ENCODE measurements around the gene MEGF11. TPM values are rescaled to one million over a fixed set of nuclear protein-coding genes. Genes with fewer than 3 reads are reported as not detected.

Gene MEGF11
- total RNA-seq, 1 experiment from 2014 or later = not detected

DNA sequence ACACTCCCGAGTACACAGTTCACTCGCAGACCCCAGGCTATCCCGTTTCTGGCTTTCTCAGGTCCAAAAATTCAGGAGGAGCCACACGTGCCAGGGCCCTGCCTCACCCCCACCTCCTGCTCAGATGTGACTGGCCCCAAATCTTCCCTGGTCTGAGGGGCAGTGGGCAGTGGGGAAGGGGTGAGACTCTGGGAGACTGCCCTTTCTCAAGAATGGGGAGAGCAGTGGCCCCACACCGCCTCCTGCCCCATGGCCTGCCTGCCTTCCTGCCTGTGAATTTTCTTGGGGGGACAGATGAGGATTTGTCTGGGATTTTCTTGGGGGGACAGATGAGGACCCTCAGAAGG, 174.6 kb downstream of the MEGF11 start:
- Histone ChIP-seq H3K4me2 (ENCODE audit: low read length) (no peak overlapping the region), H3K27me3 (ENCODE audit: low read length) (no peaks in the 10 kb centered on the region), H2AFZ (ENCODE audit: low read length) (no peak overlapping the region), H3K4me1 (ENCODE audit: insufficient read depth, low read length) (no peaks in the 10 kb centered on the region), H3K4me3 (ENCODE audit: low read length) (no peak overlapping the region), H3K27ac (ENCODE audit: low read length) (no peak overlapping the region), H3K9me3 (ENCODE audit: low read length) (no peaks in the 10 kb centered on the region), H3K9ac (ENCODE audit: low read length) (no peak overlapping the region), H3F3A (ENCODE audit: low read length, unreplicated experiment) (no peaks in the 10 kb centered on the region), H3K9me2 (replicated peaks; ENCODE audit: low read length) (no peaks in the 10 kb centered on the region), H3K79me2 (ENCODE audit: low read length) (no peaks in the 10 kb centered on the region), H3K36me3 (ENCODE audit: low read depth, low read length) (no peaks in the 10 kb centered on the region), H4K20me1 (ENCODE audit: low read length) (no peaks in the 10 kb centered on the region)
- CTCF ChIA-PET = no interaction called here
- ATAC-seq (no peak), DNase-seq (no peak)
- POLR2A ChIA-PET (ENCODE audit: unreplicated experiment) = no interaction called here
- TF ChIP-seq, protein P1, sequence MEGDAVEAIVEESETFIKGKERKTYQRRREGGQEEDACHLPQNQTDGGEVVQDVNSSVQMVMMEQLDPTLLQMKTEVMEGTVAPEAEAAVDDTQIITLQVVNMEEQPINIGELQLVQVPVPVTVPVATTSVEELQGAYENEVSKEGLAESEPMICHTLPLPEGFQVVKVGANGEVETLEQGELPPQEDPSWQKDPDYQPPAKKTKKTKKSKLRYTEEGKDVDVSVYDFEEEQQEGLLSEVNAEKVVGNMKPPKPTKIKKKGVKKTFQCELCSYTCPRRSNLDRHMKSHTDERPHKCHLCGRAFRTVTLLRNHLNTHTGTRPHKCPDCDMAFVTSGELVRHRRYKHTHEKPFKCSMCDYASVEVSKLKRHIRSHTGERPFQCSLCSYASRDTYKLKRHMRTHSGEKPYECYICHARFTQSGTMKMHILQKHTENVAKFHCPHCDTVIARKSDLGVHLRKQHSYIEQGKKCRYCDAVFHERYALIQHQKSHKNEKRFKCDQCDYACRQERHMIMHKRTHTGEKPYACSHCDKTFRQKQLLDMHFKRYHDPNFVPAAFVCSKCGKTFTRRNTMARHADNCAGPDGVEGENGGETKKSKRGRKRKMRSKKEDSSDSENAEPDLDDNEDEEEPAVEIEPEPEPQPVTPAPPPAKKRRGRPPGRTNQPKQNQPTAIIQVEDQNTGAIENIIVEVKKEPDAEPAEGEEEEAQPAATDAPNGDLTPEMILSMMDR (conservative IDR thresholded peaks at IDR 0.05; ENCODE audit: low read depth, low read length) = no peak
- TF ChIP-seq EZH2phosphoT487 (IDR thresholded peaks at IDR 0.05; ENCODE audit: borderline replicate concordance, low read length) (no peak), EZH2 (IDR thresholded peaks at IDR 0.05; ENCODE audit: low read length, unreplicated experiment) (no peak)
- no TSS peak for BruUV-seq (replicated peaks)
- intact Hi-C loops (cut with micrococcal nuclease) = no loop called here

GRCh38 chr15:66078196-66078928, 175.2 kb downstream of the MEGF11 start:
- H3K27ac ChIP-seq (ENCODE audit: low read length) = no peak overlapping the region
- H2AFZ ChIP-seq (ENCODE audit: low read length) = no peak overlapping the region
- ChIA-PET POLR2A (ENCODE audit: unreplicated experiment) (no interaction called here), CTCF (no interaction called here)
- no peaks in the 10 kb centered on the region for H3K9me2 ChIP-seq (replicated peaks; ENCODE audit: low read length)
- no peaks in the 10 kb centered on the region for H3K4me1 ChIP-seq (ENCODE audit: insufficient read depth, low read length)
- BruUV-seq (replicated peaks) = no TSS peak
- no peak for ATAC-seq
- TF ChIP-seq, protein P1 (conservative IDR thresholded peaks at IDR 0.05; ENCODE audit: low read depth, low read length) = no peak
- TF ChIP-seq EZH2phosphoT487 (IDR thresholded peaks at IDR 0.05; ENCODE audit: borderline replicate concordance, low read length) = no peak
- TF ChIP-seq EZH2 (IDR thresholded peaks at IDR 0.05; ENCODE audit: low read length, unreplicated experiment) = no peak
- no peaks in the 10 kb centered on the region for H3K9me3 ChIP-seq (ENCODE audit: low read length)
- H3K4me2 ChIP-seq (ENCODE audit: low read length) = no peak overlapping the region
- intact Hi-C loops (cut with micrococcal nuclease) = no loop called here
- H3K27me3 ChIP-seq (ENCODE audit: low read length) = no peaks in the 10 kb centered on the region
- no peak for DNase-seq
- H3F3A ChIP-seq (ENCODE audit: low read length, unreplicated experiment) = no peaks in the 10 kb centered on the region
- no peaks in the 10 kb centered on the region for H3K79me2 ChIP-seq (ENCODE audit: low read length)
- H3K36me3 ChIP-seq (ENCODE audit: low read depth, low read length) = no peaks in the 10 kb centered on the region
- no peaks in the 10 kb centered on the region for H4K20me1 ChIP-seq (ENCODE audit: low read length)
- H3K9ac ChIP-seq (ENCODE audit: low read length) = no peak overlapping the region
- H3K4me3 ChIP-seq (ENCODE audit: low read length) = no peak overlapping the region

GRCh38 chr15:66077320-66077663, 176.3 kb downstream of the MEGF11 start:
- Histone ChIP-seq H3K27ac (ENCODE audit: low read length) (no peak overlapping the region), H3K36me3 (ENCODE audit: low read depth, low read length) (no peaks in the 10 kb centered on the region), H3K4me3 (ENCODE audit: low read length) (no peak overlapping the region), H3K4me2 (ENCODE audit: low read length) (no peak overlapping the region), H2AFZ (ENCODE audit: low read length) (no peak overlapping the region), H3K9me2 (replicated peaks; ENCODE audit: low read length) (no peaks in the 10 kb centered on the region), H3K27me3 (ENCODE audit: low read length) (no peaks in the 10 kb centered on the region), H3K9me3 (ENCODE audit: low read length) (no peaks in the 10 kb centered on the region), H3K9ac (ENCODE audit: low read length) (no peak overlapping the region), H3F3A (ENCODE audit: low read length, unreplicated experiment) (no peaks in the 10 kb centered on the region), H3K4me1 (ENCODE audit: insufficient read depth, low read length) (no peaks in the 10 kb centered on the region), H4K20me1 (ENCODE audit: low read length) (no peaks in the 10 kb centered on the region), H3K79me2 (ENCODE audit: low read length) (no peaks in the 10 kb centered on the region)
- no TSS peak for BruUV-seq (replicated peaks)
- no peak for ATAC-seq
- no peak for TF ChIP-seq EZH2 (IDR thresholded peaks at IDR 0.05; ENCODE audit: low read length, unreplicated experiment)
- TF ChIP-seq, protein P1 (conservative IDR thresholded peaks at IDR 0.05; ENCODE audit: low read depth, low read length) = no peak
- TF ChIP-seq EZH2phosphoT487 (IDR thresholded peaks at IDR 0.05; ENCODE audit: borderline replicate concordance, low read length) = no peak
- intact Hi-C loops (cut with micrococcal nuclease) = no loop called here
- ChIA-PET CTCF (no interaction called here), POLR2A (ENCODE audit: unreplicated experiment) (no interaction called here)
- DNase-seq = no peak
